Ascending aorta (tissue), 2 donors: ENCODE data around the gene IL17RA. TPM values are rescaled to one million over a fixed set of nuclear protein-coding genes. Genes with fewer than 3 reads are reported as not detected.
"Not testable (repeated sequence)": the region's sequence is repeated elsewhere in the genome, so short reads cannot be mapped to it uniquely, and the experiment has no call there.

ENCODE experiments used
- DNase-seq, 2 donors: peaks; one replicate each; pipeline ENCODE4 v3.0.0-alpha.2; 2019; ENCODE audit warnings: low spot score in 2 of 2
- H3K27ac ChIP-seq, 2 donors: fragments of 200-600 bp; sonication (generic); one replicate each; pipeline ENCODE4 v1.5.1; 2016 to 2017; ENCODE audit warnings: mild to moderate bottlenecking in 1 of 2
- H3K27me3 ChIP-seq: fragments of 200-600 bp; sonication (generic); one replicate; pipeline ENCODE4 v1.5.1; 2017
- H3K36me3 ChIP-seq, 2 donors: fragments of 200-600 bp; sonication (generic); one replicate each; pipeline ENCODE4 v1.5.1; 2016
- H3K4me1 ChIP-seq, 2 donors: fragments of 200-600 bp; sonication (generic); one replicate each; pipeline ENCODE4 v1.5.1; 2016 to 2017; ENCODE audit warnings: mild to moderate bottlenecking in 1 of 2
- H3K4me3 ChIP-seq, 2 donors: fragments of 200-600 bp; sonication (generic); one replicate each; pipeline ENCODE4 v1.5.1; 2016 to 2017; ENCODE audit warnings: mild to moderate bottlenecking in 1 of 2
- H3K9me3 ChIP-seq, 2 donors: fragments of 200-600 bp; sonication (generic); one replicate each; pipeline ENCODE4 v1.5.1; 2016
- intact Hi-C: fragments of 100-400 bp; cut with DNase I; formaldehyde crosslinking; loops from one replicate; pipeline ENCODE4 v1.15.1; 2023
- total RNA-seq: library from RNA; depleted of rRNA; stranded (reverse); fragments of >200 nt; gene quantifications from one replicate; pipeline ENCODE4 v1.1.0, GENCODE V29; 2016
- TF ChIP-seq, protein P1 (sequence below), 3 experiments: fragments of 200-600 bp in 2 of 3; fragments of 450-650 bp in 1 of 3; sonication (generic) in 2 of 3; IDR thresholded peaks; one replicate each; pipeline ENCODE4 v1.5.1; 2016 to 2019; ENCODE audit warnings: antibody characterized with exemption in 3 of 3, mild to moderate bottlenecking in 1 of 3, moderate library complexity in 1 of 3

Gene IL17RA
- total RNA-seq, 1 donor from 2014 or later: 84.1 TPM

- intact Hi-C loops: no loop called here
- no peaks in the 10 kb centered on the region for H3K9me3 ChIP-seq
- no peak overlapping the region for H3K27ac ChIP-seq
- no peaks in the 10 kb centered on the region for H3K4me1 ChIP-seq
- TF ChIP-seq, protein P1, sequence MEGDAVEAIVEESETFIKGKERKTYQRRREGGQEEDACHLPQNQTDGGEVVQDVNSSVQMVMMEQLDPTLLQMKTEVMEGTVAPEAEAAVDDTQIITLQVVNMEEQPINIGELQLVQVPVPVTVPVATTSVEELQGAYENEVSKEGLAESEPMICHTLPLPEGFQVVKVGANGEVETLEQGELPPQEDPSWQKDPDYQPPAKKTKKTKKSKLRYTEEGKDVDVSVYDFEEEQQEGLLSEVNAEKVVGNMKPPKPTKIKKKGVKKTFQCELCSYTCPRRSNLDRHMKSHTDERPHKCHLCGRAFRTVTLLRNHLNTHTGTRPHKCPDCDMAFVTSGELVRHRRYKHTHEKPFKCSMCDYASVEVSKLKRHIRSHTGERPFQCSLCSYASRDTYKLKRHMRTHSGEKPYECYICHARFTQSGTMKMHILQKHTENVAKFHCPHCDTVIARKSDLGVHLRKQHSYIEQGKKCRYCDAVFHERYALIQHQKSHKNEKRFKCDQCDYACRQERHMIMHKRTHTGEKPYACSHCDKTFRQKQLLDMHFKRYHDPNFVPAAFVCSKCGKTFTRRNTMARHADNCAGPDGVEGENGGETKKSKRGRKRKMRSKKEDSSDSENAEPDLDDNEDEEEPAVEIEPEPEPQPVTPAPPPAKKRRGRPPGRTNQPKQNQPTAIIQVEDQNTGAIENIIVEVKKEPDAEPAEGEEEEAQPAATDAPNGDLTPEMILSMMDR (IDR thresholded peaks at IDR 0.05): no peak
- no peak for DNase-seq
- no peaks in the 10 kb centered on the region for H3K27me3 ChIP-seq
- H3K36me3 ChIP-seq: peaks cover 52 to 56% of the 10 kb centered on the region in 2 donors
- no peak overlapping the region for H3K4me3 ChIP-seq
Measured at GRCh38 chr22:17145021-17145680, 60.4 kb downstream of the IL17RA start.

GRCh38 chr22:17147458-17147857, 62.7 kb downstream of the IL17RA start:
- H3K36me3 ChIP-seq: peaks cover 31 to 37% of the 10 kb centered on the region in 2 donors
- intact Hi-C loops: not testable (repeated sequence)

DNA sequence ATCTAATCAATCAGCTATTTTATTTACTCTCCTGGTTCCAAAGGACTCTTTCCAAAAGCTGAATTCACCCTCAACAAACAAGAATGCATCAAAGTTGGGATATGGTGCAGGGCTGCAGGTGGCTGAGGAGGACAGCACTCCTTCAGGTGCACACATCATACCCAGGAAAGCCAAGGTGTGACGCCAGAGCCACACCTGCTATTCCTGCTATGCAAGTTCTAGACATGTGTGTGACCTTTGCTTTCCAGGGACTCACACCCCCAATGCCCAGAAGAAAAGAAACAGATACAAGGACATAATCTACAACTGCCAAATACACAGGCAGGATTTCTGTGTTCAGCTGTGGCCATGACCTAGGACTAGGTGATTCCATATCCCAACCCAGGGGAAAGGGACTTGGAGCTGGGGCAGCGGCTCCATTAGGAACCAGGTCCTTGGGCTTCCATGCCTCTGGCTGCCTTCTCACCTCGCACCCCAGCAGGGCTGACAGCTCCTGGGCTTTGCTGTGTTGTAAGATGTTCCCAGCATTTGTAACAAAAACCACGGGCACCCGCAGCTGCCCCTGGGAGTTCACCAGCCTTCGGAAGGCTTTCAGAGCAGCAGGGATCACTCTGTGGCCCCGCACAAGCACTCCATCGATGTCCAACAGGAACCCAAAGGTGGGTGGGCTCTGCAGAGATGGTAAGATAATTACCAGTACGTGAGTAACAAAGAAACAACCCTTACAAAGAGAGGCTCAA, 64.4 kb downstream of the IL17RA start:
- H3K4me3 ChIP-seq: no peak overlapping the region
- no peak overlapping the region for H3K27ac ChIP-seq
- no peaks in the 10 kb centered on the region for H3K4me1 ChIP-seq
- TF ChIP-seq, protein P1 (IDR thresholded peaks at IDR 0.05): no peak
- no peaks in the 10 kb centered on the region for H3K9me3 ChIP-seq
- H3K27me3 ChIP-seq: no peaks in the 10 kb centered on the region
- DNase-seq: no peak
- peaks cover 14 to 23% of the 10 kb centered on the region in 2 donors for H3K36me3 ChIP-seq
- intact Hi-C loops: no loop called here

More at GRCh38 chr22:17147458-17147857, 62.7 kb downstream of the IL17RA start:
- not testable (repeated sequence) for H3K4me1 ChIP-seq, H3K4me3 ChIP-seq, H3K27me3 ChIP-seq, DNase-seq, H3K27ac ChIP-seq, H3K9me3 ChIP-seq

DNA sequence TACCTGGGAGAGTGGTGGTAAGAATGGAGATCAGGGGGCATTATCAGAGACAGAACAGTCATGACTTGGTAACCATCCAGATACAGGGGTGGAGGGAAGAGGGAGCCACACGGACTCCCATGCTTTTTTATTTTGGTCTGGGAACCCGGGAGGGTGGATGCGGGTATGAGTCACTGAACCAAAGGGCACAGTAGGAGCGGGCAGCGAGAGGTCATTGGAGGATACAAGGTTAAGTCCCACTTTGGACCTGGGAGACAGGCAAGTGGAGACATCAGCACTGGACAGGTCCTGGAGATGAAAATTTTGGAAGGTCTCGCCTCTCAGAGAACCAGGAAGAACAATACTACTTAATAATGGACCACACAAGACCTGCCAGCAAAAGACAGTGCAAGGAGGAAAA, 67.5 kb downstream of the IL17RA start:
- Histone ChIP-seq H3K4me3 (no peak overlapping the region), H3K27ac (no peak overlapping the region), H3K36me3 (peaks cover 5 to 12% of the 10 kb centered on the region in 2 donors), H3K27me3 (no peaks in the 10 kb centered on the region), H3K4me1 (peaks cover 0 to 2% of the 10 kb centered on the region in 2 donors), H3K9me3 (no peaks in the 10 kb centered on the region)
- no peak for DNase-seq
- intact Hi-C loops: no loop called here
- TF ChIP-seq, protein P1 (IDR thresholded peaks at IDR 0.05): no peak

DNA sequence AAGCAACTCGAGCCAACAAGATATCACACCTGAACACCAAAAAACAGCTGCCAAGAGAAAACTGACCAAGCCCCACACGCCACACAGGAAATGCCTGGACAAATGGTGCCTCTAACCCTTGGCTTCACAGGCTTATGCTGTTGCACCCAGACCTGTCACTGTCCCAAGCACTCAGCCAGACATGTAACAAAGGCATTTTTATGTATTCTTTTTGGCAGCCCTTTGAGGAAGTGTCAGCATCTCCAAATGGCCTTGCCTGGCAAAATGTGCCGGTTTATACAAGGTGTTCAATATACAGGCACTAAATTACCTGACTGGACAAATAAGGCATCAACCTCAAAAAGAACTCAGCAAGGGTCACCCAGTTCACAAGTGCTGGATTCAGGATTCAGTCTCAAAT, 68.2 kb downstream of the IL17RA start:
- Histone ChIP-seq H3K27ac (no peak overlapping the region), H3K9me3 (no peaks in the 10 kb centered on the region), H3K27me3 (no peaks in the 10 kb centered on the region), H3K4me1 (peaks cover 6 to 8% of the 10 kb centered on the region in 2 donors), H3K4me3 (no peak overlapping the region), H3K36me3 (peaks cover 5 to 7% of the 10 kb centered on the region in 2 donors)
- intact Hi-C loops: no loop called here
- DNase-seq: no peak
- TF ChIP-seq, protein P1 (IDR thresholded peaks at IDR 0.05): no peak

DNA sequence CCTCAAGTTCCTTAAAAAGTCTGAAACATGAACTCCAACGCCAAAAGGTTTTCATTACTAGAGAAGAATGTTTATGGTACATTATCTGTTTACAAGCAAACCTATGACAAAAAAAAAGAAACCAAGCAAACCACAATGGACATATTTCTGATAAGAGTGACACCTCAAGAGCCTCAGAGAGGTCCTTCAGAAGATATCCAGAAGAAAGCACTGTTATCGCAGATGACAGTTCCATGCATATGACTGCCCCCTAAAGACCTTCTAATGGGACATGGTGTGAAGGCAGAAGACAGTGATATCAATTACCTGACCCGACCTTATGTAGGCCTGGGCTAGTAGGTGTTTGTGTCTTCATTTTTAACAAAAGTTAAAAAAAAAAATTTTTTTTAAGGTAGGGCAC, 71.1 kb downstream of the IL17RA start:
- Histone ChIP-seq H3K4me3 (no peak overlapping the region), H3K9me3 (no peaks in the 10 kb centered on the region), H3K27ac (no peak overlapping the region), H3K27me3 (no peaks in the 10 kb centered on the region), H3K36me3 (no peaks in the 10 kb centered on the region), H3K4me1 (peaks cover 9 to 20% of the 10 kb centered on the region in 2 donors)
- intact Hi-C loops: loop anchor here (5.0 kb wide), 1 partner anchor 481 kb away; the partner anchor contains the start of gene BCL2L13
- TF ChIP-seq, protein P1 (IDR thresholded peaks at IDR 0.05): no peak
- no peak for DNase-seq
